NOMO-1 (cell line): ENCODE measurements around the gene CEP120.
"Not testable (repeated sequence)": the region's sequence is repeated elsewhere in the genome, so short reads cannot be mapped to it uniquely, and the experiment has no call there.

Experiments
- DNase-seq, 2 experiments: peaks; one replicate each; lab custom pipeline; 2025; ENCODE audit not compliant: unreplicated experiment in 2 of 2; lab: John Stamatoyannopoulos, UW

CEP120 gene

DNA sequence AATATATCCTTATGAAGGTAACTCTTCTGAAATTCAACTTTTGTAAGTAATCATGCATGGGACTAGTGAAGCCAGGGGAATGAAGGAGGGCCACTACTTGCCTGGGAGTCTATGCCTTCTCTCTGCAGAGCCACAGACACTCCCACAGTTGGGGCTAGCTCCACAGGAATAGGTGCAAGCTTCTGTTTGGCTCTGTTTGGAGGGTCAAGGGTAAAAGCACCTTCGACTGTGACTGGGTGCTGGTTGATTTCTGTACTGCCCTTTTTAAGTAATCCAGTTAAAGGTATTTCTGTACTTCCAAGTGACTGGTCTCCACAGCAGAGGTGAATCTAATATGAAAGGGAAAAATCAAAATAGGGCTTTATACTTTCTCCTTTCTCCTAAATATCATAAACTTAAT lies 32.2 kb downstream of the CEP120 start:
- no peak for DNase-seq

DNA sequence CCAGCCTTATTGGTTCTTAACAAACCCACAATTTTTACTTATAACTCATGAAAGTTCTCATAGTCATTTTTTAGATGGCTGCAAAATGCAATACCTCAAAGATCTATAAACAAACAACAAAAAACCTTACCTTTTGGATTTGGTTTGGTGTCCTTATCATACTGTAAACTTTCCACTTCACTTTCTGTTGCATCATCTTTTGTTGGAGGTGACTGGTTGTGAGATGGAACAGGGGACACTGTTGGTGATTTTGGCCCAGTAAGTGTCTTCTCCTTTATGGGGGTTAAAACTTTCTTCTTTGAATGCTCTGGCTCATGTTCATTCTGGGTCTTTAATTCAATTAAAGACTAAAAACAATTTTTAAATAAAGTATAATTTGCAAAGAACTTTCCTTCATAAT lies 33.4 kb downstream of the CEP120 start:
- no peak for DNase-seq

DNA sequence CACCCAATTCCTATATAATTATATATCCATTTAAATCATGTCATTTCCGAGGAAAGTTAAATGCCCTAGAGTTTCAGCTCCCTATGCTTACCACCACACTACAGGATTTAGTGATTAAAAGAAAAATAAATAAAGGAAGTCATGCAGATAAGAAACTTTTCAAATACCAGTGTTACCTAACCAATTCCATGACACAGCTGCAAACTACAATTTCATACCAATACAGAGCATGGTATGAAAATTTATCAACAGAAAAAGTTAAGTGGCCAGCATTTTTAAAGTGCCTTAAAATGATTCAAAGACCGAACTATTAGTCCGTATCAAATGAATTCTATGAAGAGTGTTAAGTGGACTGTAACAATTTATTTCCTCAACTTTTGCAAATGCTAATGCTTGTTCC lies 35.9 kb downstream of the CEP120 start:
- DNase-seq: no peak

DNA sequence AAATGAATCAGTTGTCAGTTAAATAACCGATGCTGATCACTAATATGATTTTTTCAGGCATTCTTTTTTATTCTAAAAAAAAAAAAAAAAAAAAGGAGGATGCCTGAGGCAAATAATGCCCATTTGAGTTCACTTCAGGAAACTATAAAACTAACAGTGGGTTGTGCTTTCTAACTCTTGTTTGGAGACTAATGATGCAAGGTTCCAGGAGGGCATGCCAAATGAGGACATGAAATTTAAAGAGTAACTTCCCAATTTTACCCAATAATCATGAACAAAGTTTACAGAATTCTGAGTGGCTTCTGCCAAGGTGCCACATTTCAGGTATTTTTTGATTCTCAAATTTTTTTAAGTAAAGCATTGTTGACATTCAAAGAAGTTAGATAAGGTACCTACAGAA lies 41.0 kb downstream of the CEP120 start:
- DNase-seq: no peak

DNA sequence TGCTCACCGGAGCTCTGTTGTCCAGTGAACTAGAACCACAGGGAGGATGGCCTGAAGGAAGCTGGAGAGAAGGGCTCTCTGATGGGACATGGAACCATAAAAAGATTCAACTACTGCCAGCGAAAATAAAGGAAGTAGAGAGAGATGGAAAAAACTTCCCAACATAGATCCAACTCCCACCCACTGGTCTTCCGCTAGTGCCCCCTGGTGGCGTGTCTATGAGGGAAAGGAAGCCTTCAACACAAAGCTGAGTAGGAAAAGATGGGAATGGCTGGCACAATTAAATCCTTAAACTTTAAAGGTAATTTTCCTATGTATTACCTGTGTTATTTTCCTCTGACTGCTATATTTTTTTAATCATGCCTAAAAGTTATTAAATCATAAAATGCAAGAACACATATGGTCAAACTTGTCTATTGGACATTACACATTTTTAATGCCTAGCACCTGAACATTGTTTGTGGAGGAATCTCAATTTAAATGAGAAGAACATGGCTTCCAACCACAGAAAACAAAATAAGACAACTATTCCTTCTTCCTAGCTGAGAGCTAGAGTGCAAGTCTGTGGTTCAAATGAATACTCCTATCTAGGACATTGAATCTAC lies 51.5 kb downstream of the CEP120 start:
- DNase-seq: no peak

DNA sequence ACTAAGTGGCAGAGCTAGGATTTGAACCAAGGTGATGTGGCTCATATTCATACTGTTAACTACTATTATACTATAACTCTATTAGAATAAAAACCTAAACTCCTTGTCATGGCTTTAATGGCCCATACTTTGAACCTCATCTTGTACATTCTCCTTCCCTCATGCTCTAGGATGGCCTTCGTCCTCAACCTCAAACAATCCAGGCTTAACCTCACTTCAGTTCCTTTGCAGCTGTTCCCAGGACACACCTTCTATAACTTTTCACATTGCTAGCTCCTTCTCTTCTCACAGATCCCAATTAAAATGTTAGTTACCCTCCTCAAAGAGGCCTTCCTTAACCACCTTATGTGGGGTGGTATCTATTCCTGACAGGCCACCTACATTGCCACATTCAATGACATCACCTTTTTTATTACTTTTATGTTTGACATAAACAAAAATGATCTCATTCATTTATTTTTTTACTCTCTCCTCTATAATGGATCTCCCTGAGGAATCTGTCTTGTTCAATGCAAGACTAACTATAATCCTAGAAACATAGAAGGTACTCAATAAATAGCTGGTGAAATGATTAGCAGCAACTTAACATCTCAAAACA lies 53.7 kb downstream of the CEP120 start:
- no peak for DNase-seq

DNA sequence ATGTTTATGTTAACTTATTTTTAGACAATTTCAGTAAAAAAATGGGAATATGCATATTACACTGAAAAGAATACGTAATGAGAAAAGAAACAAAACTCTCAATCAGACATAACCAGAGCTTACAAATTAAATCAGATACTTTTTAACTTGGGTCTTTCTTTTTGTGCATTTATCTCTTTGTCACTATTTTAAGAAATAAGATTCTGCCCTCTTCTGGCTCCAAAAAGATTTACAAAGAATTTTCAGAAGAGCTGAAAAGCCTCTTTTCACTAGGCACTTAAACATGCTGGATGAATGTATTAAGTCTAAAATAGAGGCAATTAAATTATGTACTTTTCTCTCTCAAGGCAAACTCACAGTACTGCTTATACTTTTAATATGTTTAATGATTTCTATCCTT lies 55.5 kb downstream of the CEP120 start:
- DNase-seq: peak in 1 of 2 experiments; percentile 6

DNA sequence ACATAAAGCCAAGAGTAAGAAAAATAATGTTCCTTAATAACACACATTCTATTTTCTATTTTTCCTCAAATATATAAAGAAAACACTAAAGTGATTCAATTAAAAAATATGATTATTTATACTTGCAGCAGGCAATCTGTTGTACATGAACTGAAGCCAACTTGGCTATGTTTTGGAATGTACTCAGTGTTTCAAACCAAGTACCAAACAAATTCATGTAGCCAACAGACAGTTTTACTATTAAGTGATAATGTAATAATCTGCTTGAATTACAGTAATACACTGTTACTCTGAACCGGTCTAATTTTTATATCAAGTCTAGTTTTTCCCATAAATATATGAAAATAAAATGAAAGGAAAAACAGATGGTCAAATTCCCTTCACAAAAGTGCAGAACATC lies 58.0 kb downstream of the CEP120 start:
- no peak for DNase-seq

DNA sequence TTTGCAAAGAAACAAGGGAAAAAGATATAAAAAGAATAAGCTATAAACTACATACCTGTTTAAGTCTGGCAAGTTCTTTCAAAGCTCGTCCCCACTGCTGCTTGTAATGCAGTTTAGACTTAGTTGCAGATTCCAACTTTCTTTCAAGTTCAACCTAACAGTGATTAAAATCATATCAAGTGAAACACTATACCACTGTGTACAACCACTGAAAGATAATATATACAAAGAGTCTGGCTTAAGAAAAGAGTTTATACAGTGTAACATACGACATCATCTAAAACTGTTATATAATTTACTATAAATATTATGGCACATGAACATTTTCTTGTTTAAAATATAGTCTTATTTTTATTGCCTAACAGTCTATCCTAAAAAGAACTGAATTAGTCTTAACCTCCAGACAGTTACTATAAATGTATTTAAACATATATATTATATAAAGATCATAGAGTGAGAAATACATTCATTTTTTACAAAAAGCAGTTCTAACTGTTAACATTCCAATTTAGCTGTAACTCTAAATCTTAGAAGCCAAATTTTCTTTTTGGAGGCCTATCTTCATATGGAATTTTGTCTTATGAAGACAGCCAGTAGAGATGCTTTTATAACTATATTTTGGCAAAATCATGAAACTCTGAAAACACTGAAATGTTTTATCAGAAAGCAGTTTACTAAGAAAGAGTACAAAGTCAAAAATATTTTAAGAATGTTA lies 58.6 kb downstream of the CEP120 start:
- DNase-seq: no peak

DNA sequence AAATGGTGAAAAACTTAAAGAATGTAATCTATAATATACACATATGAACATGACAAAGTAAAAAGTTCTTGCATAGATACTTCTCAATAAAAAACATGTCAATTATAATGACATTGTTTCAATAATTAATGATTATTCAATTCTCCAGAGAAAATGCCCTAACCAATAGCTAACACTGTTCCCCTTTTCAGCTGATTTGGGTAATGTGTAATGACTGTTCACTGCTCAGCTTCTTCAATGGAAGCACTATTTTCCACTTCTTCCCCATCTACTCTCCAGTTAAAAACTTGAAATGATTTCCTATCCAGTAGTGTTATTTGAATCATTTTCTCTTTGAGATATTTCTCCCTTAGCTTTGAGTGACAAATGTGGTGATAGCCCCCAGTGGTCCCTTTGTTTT lies 62.3 kb downstream of the CEP120 start:
- DNase-seq: no peak

DNA sequence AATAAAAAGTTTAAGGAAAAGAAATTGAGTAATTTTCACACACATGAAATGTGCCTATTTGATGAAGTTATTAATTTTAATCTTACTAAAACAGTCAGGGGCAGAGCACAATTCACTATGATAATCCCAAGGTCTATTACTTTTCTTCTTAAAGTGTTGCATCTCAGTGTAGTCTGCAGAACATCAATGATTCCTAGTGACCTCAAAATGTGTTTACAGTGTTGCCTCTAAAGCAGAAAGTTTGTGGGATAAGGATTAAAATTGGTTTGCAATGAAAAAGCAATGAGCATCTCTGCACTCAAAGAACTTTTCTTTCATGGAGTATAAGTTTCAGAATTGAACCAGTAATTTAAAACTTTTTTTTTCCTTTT lies 63.0 kb downstream of the CEP120 start:
- DNase-seq: no peak

DNA sequence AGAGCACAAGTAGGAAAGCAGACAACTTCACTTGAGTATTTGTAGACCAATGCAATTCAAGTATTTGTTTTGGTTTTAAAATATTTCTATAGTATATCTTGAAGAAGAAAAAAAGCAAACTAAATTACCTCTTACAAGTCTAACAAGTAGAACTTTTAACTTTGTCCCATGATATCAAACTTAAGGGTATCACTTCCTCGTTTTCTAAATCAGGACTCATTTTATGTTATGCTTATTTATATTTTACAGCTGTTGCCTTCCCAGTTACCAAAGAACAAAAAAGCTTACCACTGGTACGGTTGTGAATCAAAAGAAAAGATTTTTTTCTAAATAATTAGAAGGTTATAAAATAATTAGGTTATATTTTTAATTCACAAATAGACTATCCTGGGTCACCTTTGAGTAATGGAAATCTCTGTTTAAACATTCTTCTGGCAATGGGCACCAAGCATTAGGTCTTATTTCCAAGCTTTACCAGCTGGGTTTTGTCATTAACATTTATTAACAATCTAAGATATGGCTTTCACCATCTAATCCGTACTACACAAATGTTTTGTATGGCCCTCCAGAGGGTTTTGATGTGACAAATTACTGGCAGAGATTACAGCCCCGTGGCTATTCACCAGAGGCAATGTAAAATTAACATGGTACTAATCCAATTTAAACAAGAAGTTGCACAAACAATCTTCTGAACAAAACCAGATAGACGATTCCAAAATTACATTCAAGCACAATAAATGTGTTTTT lies 63.6 kb downstream of the CEP120 start:
- no peak for DNase-seq

DNA sequence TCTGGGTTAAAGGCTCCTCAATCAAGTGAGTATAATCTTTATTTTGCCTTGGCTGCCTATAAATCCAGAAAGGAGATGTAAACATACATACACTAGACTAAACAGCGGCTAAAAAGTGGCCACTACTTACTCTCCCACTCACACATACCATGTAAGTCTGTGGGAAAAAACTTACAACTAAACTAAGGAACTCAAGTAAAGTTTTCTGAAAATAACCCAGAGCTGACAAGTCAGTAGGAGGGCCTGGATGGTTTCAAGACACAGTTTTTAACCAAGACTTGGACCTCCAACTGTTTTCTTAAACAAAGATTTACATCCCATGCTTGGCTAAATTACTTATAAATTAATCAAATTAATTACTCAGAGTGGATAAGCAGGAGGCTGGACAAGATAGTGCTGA lies 64.5 kb downstream of the CEP120 start:
- no peak for DNase-seq

DNA sequence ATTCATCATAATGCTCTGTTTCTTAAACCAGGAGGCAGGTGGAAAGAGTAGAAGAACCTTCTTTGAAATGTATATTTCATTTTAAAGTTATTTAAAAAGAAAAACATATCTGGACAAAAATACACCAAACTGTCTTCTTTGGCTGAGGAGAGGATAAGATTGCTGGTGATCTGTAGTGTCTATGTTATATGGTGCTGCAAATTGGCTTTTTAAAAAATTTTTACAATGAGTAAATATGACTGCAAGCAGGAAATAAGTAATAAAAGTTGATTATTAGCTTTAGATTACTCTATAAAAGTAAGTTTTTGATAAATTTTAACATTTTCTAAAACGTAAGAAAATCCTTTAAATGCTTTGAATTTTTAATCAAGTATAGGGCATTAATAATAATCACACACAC lies 64.9 kb downstream of the CEP120 start:
- no peak for DNase-seq

DNA sequence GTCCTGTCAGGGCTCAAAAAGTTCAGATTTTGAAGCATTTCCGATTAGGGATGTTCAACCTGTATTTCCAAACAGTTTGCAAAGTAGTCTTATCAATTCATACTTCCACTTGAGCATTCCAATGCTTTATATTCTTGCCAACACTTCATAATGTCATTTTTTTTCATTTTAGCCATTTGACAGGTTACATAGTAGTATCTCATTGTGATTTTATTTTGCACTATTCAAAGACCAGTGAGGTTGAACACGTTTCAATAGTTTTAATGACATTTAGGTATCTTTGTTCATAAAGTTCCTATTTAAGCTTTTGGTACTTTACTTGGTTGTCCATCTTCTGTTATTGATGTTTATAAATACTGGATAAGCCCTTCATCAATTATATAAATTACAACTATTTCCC lies 71.4 kb downstream of the CEP120 start:
- DNase-seq: no peak

DNA sequence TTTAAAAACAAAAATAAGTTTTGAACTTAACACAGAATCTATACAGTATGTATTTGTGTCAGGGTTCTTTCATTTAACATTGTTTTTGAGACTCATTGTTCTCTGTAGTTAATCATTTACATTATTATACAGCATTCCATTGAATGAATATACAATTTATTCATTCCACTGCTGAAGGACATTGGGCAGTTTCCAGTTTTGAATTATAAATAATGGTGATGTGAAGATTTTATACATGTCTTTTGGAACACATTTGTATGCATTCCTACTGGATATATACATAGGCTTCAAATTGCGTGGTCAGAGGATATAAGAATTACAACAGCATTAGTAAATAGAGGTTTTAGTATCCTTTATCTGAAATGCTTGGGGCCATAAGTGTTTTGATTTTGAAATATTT lies 72.0 kb downstream of the CEP120 start:
- DNase-seq: no peak

DNA sequence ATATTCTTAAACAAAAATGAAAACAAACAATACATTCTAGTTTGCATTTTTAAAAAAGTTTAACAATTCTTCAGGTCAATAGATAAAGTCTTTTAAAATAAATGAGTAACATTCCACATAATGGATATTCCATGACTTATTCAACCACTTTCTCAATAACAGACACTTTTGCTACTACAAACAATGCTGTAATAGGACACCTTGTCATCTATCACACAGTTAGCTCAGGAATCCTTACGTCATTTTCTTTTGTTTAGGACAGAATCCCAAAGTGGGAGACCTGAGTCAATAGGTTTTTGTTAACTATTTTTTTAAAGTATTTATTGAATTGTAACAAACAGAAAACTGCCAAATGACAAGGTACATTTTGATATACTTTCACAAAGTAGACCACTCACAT lies 72.5 kb downstream of the CEP120 start:
- no peak for DNase-seq

DNA sequence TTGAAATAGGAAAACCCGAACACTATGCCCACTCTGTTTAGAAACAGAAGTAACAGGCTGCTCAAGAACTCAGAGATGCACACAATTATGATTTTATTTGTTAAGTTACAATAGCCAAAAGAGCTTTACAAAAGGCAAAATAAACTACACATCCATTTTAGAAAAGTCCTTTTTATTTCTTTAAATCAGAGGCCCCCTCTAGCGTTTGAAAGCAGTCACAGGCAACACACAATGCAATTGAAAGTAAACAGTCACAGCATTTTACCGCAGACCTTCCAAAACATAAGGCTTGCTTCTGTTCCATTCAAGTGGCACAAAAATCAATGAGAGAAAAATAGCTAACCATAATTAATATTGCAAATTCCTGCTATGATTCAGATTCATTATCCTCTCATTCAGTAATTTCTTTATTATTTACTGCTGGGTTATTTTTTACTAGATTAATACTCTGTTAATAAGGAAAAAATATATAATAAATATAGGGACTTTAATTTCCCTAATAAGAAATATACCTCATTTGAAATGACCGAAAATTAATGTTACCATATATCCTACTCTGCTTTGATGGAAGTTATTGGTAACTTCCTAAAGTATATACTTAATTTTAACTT lies 78.3 kb downstream of the CEP120 start:
- DNase-seq: peak; percentile 0 to 24

DNA sequence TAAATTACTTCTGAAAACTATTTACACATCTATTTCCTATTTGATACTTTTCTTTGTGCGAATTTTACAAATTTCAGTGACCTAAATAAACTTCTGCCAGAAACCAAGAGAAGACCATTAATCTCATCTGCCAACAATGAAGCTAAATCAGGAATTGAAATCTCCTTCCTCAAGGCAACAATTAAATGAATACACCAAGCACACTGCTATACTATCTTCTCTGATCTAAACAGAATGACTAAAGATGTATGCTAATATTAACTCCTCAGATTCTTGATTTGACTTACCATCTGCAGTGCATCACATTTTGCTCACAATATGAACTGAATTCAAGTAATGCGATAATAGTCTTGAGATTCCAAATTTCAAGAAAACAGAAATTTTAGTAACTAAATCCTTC lies 82.3 kb downstream of the CEP120 start:
- DNase-seq: no peak

DNA sequence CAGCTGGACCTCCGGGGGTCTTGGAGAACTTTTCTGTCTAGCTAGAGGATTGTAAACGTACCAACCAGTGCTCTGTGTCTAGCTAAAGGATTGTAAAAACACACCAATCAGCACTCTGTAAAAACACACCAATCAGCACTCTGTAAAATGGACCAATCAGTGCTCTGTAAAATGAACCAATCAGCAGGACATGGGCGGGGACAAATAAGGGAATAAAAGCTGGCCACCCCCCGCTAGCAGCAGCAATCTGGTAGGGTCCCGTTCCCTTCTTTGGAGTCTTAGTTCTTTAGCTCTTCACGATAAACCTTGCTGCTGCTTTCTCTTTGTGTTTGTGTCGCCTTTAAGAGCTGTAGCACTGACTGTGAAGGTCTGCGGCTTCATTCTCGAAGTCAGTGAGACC lies 114.8 kb downstream of the CEP120 start:
- not testable (repeated sequence) for DNase-seq

DNA sequence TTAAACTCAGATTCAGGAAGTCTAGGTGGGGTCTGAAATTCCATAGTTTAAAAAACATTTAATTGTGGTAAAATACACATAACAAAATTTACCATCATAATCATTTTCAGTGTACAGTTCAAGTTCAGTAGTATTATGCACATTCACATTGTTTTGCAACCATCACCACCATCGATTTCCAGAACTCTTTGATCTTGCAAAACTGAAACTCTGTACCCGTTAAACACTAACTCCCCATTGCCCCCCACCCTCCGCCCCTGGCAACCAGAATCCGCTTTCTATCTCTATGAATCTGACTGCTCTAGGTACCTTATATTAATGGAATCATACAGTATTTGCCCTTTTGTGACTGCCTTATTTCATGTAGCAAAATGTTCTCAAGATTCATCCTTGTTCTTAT lies 117.5 kb downstream of the CEP120 start:
- no peak for DNase-seq
